Neural progenitor cell (in vitro differentiated cells): ENCODE measurements around the gene POR.

Experiments used
- EZH2 ChIP-seq: fragments of 200-600 bp; sonication (generic); IDR thresholded peaks from 2 replicates; pipeline ENCODE4 v1.6.1; 2017; ENCODE audit warnings: antibody characterized with exemption, mild to moderate bottlenecking, moderate library complexity
- EZH2phosphoT487 ChIP-seq: fragments of 200-600 bp; sonication (generic); IDR thresholded peaks from 2 replicates; pipeline ENCODE4 v1.6.1; 2017; ENCODE audit warnings: antibody characterized with exemption
- TF ChIP-seq, protein P1 (sequence below): fragments of 200-600 bp; sonication (generic); IDR thresholded peaks from 2 replicates; pipeline ENCODE4 v1.5.1; 2017; ENCODE audit warnings: antibody characterized with exemption, mild to moderate bottlenecking

DNA sequence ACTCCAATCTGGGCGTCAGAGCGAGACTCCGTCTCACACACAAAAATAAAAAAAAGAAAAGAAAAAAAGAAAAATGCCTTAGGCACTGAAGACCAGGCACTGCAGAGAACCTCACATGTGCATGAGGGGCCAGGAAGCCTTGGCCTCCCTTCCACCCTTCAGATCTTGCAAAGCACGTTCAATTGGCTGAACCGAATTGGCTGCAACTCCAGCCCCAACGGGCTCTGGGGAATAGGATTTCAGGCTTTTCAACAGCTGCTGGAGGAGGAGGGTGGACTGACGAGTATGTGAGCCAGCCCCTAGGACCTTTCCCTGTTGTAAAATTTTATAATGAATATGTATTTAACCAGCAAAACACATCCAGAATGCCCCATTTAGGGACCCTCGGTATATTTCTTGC is 62.8 kb downstream of the POR start:
- TF ChIP-seq EZH2phosphoT487: no peak
- TF ChIP-seq, protein P1, sequence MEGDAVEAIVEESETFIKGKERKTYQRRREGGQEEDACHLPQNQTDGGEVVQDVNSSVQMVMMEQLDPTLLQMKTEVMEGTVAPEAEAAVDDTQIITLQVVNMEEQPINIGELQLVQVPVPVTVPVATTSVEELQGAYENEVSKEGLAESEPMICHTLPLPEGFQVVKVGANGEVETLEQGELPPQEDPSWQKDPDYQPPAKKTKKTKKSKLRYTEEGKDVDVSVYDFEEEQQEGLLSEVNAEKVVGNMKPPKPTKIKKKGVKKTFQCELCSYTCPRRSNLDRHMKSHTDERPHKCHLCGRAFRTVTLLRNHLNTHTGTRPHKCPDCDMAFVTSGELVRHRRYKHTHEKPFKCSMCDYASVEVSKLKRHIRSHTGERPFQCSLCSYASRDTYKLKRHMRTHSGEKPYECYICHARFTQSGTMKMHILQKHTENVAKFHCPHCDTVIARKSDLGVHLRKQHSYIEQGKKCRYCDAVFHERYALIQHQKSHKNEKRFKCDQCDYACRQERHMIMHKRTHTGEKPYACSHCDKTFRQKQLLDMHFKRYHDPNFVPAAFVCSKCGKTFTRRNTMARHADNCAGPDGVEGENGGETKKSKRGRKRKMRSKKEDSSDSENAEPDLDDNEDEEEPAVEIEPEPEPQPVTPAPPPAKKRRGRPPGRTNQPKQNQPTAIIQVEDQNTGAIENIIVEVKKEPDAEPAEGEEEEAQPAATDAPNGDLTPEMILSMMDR: no peak
- TF ChIP-seq EZH2: no peak
